Measurements from ENCODE around the gene IGF2BP2. TPM values are rescaled to one million over a fixed set of nuclear protein-coding genes. Genes with fewer than 3 reads are reported as not detected.
A peak's percentile ranks its signal among the peaks of the same experiment; 100 is the strongest.

Gene IGF2BP2
- total and polyA plus RNA-seq, 2 of the 13 experiments (the other 11 are each of a cell fraction or from before 2014, with no cell fraction given), result 6.5 to 46.0 TPM

- no peak for TF ChIP-seq CENPT (CRISPR knock-in tag; IDR thresholded peaks at IDR 0.05; ENCODE audit: low read depth)
- TF ChIP-seq ZBTB25 (CRISPR knock-in tag; IDR thresholded peaks at IDR 0.05), result no peak
- no peak for TF ChIP-seq PTBP1 (IDR thresholded peaks at IDR 0.05; ENCODE audit: low read depth, low read length, poor library complexity, severe bottlenecking)
- no peak for TF ChIP-seq FOXC1 (CRISPR knock-in tag; IDR thresholded peaks at IDR 0.05; ENCODE audit: borderline replicate concordance)
- no peak for TF ChIP-seq EED (CRISPR knock-in tag; IDR thresholded peaks at IDR 0.05)
- no peak for TF ChIP-seq ADNP (CRISPR knock-in tag; IDR thresholded peaks at IDR 0.05)
- no peak; the same call in none of the 2 replicates for TF ChIP-seq ZNF879 (CRISPR knock-in tag; IDR thresholded peaks at IDR 0.05)
- TF ChIP-seq, protein P1, sequence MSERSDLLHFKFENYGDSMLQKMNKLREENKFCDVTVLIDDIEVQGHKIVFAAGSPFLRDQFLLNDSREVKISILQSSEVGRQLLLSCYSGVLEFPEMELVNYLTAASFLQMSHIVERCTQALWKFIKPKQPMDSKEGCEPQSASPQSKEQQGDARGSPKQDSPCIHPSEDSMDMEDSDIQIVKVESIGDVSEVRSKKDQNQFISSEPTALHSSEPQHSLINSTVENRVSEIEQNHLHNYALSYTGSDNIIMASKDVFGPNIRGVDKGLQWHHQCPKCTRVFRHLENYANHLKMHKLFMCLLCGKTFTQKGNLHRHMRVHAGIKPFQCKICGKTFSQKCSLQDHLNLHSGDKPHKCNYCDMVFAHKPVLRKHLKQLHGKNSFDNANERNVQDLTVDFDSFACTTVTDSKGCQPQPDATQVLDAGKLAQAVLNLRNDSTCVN (CRISPR knock-in tag; IDR thresholded peaks at IDR 0.05; ENCODE audit: borderline replicate concordance), result no peak
- TF ChIP-seq, protein P2, sequence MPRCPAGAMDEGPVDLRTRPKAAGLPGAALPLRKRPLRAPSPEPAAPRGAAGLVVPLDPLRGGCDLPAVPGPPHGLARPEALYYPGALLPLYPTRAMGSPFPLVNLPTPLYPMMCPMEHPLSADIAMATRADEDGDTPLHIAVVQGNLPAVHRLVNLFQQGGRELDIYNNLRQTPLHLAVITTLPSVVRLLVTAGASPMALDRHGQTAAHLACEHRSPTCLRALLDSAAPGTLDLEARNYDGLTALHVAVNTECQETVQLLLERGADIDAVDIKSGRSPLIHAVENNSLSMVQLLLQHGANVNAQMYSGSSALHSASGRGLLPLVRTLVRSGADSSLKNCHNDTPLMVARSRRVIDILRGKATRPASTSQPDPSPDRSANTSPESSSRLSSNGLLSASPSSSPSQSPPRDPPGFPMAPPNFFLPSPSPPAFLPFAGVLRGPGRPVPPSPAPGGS (CRISPR knock-in tag; IDR thresholded peaks at IDR 0.05), result no peak; the same call in 1 of the 2 replicates
- TF ChIP-seq KMT2A (CRISPR knock-in tag; IDR thresholded peaks at IDR 0.05), result peak; percentile 61; the same call in 1 of the 2 replicates
- TF ChIP-seq FUBP1 (CRISPR knock-in tag; IDR thresholded peaks at IDR 0.05; ENCODE audit: borderline replicate concordance), result no peak
- TF ChIP-seq CHD4 (IDR thresholded peaks at IDR 0.05; ENCODE audit: borderline replicate concordance, low read length), result no peak
- peak; percentile 22 for TF ChIP-seq ZSCAN25 (CRISPR knock-in tag; IDR thresholded peaks at IDR 0.05)
- no peak for TF ChIP-seq ZNF251 (CRISPR knock-in tag; IDR thresholded peaks at IDR 0.05)
- TF ChIP-seq ZNF749 (CRISPR knock-in tag; IDR thresholded peaks at IDR 0.05; ENCODE audit: borderline replicate concordance), result no peak
- no peak for TF ChIP-seq ZNF20 (CRISPR knock-in tag; IDR thresholded peaks at IDR 0.05)
- TF ChIP-seq TOPORS (CRISPR knock-in tag; IDR thresholded peaks at IDR 0.05), result no peak
- TF ChIP-seq REXO4 (CRISPR knock-in tag; IDR thresholded peaks at IDR 0.05; ENCODE audit: borderline replicate concordance), result no peak
- TF ChIP-seq, protein P3, sequence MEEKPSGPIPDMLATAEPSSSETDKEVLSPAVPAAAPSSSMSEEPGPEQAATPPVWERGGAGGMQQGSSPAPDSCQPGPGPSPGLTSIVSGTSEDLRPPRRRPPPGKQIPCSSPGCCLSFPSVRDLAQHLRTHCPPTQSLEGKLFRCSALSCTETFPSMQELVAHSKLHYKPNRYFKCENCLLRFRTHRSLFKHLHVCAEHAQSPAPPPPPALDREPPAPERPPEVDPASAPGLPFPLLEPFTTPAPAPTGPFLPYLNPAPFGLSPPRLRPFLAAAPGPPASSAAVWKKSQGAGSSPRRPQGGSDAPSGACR (CRISPR knock-in tag; IDR thresholded peaks at IDR 0.05), result no peak
- no peak for TF ChIP-seq GPN1 (CRISPR knock-in tag; IDR thresholded peaks at IDR 0.05; ENCODE audit: borderline replicate concordance)
- TF ChIP-seq ZFP91 (CRISPR knock-in tag; IDR thresholded peaks at IDR 0.05; ENCODE audit: borderline replicate concordance), result no peak
- TF ChIP-seq ZNF777 (CRISPR knock-in tag; IDR thresholded peaks at IDR 0.05), result no peak
Measured at GRCh38 chr3:185825006-185825638, at the start of gene IGF2BP2 (continued).
